ENCODE data around the gene PITRM1.

PITRM1 gene

DNA sequence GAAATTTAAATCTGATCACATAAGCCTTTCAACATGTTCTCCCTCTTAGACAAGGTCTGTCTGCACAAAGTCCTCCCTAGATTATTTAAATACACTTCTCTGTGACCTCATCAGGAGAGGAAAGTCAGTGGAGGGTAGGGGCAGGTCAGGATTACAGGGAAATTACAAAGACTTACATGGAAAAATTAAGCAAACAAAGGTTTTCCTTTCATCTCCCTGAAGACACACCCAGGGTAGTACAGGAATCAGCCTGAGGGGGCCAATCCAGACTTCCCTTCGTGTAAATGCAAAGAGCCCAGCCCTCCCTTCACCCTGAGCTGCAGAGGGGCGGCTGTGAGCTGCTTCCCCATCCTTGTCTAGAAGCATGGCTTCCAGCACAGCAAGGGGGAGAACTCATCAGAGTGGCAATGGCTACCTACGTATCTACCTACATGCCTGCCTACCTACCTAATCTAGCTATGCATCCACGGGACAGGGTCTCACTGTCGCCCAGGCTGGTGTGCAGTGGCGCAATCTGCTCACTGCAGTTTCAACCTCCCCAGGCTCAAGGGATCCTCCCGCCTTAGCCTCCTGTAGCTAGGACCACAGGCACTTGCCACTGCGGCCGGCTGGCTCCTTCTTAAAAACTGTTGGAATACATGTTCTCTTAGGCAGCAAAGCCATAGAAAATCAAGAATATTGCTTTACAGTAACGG lies 33.2 kb downstream of the PITRM1 start:
- DNase-seq (ENCODE audit: low spot score): no peak

DNA sequence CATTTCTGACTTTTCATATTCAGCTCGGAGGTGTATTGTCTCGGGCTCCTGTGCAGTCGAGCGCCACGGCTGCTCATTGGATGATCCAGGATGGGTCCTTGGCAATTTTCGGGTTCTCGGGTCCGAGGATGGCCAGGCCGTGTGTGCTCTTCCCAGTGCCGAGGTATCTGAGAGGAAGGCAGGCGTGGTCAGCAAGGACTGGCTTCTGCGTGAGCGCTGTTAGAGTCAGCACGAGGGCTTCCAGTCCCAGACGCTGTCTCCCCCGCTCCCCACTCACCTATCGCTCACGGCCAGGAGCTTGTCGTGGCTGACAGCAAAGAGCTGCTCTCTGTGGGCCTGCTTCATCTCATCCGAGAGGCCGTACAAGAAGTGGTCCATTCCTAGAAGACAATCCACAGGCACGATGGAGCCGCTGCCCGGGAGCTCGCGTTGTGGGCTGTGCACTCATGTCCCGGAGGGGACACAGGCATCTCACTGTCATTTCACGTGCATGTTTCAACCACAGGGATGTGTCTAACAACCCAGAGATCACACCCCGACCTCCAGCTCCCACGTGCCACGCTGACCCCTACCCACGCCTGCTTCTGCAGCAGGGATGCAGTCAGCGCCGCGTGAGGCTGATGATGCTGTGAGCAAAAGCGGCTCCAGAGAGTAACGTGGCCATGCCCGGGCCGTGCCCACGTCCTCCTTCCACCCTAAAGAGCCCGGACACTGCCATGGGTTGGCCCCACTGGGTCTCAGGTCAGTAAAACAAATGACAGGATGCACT lies 34.4 kb downstream of the PITRM1 start:
- DNase-seq (ENCODE audit: low spot score): no peak

DNA sequence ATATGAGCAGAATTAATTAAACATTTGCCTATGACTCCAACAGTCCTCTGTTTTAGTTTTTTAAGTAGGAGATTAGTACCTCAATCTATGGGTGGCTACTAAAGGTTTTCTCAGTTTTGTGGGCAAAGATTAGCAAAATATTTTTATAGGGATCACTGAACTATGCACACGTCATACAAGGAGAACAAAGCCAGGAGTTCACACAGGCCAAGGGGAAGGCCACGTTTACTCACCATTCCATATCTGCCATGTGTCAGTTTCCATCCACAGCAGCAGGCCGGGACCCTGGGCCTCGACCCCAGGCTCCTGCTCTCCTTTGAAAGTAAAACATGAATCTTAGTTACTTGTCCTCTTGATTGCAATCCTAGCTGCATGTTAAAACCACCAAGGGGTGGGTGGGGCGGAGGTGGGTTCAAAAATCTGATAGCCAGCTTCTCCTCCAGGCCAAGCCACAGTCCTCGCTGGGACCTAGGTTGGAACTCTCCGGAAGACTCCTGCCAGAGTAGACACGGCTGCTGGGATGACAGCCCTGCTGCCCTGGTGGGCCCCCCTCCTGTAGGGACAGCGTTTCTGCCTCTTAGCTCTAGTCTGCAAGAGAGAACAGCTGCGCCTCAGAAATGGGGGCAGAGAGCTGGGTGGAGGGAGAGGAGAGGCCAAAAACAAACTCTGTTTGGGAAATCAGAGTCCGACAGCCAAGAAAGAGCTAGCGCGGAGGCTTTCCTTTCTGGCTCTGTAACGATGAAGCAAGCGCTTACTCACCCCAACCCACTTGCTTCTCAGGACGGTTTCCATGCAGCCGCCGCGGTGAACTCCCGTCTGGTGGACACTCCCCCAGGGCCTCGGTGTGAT lies 35.6 kb downstream of the PITRM1 start:
- DNase-seq (ENCODE audit: low spot score): peak; percentile 77

DNA sequence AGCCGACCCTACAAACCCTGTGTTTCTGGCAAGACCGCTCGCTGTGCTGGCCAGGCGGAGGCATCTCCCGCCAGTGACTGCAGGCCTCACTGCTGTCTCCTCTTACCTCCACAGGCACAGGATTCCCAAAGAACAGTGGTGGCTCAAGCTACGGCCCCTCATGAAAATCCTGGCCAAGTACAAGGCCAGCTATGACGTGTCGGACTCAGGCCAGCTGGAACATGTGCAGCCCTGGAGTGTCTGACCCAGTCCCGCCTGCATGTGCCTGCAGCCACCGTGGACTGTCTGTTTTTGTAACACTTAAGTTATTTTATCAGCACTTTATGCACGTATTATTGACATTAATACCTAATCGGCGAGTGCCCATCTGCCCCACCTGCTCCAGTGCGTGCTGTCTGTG lies 36.2 kb downstream of the PITRM1 start:
- DNase-seq (ENCODE audit: low spot score): peak; percentile 39

- DNase-seq (ENCODE audit: low spot score): no peak
Measured at GRCh38 chr10:3135006-3135405, 37.6 kb downstream of the PITRM1 start.

DNA sequence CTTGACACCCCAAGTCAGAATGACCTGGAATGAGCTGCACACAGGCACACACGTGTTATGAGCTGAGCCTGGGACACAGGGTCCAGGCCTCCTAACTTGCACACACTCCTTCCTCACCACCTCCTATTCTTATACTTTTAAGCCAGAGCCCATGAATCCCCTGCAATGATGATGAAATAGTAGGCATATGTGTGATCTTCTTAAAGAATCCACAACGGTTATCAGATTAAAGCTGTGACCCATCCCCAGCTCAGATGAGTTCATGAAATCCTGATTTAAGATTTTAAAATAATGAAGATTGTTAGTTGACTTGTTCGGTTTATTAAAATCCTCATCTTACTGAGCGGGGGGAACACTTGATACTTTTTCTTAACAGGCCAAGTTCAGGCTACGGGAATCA lies 38.6 kb downstream of the PITRM1 start:
- no peak for DNase-seq (ENCODE audit: low spot score)

DNA sequence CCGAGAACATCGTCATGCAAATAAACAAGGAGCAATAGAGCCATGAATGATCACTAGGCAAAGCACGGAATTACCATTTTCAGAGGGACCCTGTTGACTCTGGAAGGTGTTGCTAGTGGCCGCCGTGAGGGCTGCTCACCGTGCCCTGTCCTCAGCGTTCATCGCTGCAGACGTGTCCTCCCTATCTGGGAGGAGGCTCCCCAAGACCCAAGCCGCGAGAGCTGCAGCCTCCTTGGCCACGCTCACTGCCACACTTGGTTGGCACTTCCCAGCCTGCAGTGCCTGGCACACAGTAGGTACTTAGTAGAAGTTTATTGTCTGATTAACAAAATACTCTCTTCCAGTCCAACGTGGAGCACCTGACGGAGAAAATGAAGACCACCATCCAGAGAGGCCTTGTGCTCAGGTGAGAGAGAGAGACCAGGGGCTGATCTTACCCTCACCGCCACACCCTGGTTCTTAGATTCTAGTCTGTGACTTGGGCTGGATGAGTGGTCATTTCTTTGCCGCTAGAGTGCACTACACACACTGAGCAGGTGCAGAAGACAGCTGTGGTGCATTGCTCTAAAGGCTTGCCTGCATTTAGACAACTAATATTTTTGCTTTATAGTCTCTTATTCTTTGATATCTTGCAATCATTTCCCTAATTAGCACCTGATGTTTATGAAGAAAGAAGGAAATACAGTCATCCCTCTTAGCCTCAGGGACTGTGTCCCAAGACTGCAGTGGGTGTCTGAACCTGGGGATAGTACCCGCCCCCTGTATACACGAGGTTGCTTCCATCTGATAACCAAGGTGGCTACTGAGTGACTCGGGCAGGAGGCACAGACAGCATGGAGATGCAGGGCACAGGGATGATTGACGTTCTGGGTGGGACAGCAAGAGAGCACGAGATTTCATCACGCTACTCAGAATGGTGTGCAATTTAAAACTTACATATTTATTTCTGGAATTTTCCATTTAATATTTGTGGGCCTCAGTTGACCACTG lies 40.3 kb downstream of the PITRM1 start:
- no peak for DNase-seq (ENCODE audit: low spot score)

- no peak for DNase-seq (ENCODE audit: low spot score)
Measured at GRCh38 chr10:3131098-3131497, 41.5 kb downstream of the PITRM1 start.

GRCh38 chr10:3129581-3130340 lies 42.8 kb downstream of the PITRM1 start:
- DNase-seq (ENCODE audit: low spot score): no peak

GRCh38 chr10:3128379-3129130 lies 44.0 kb downstream of the PITRM1 start:
- no peak for DNase-seq (ENCODE audit: low spot score)

- DNase-seq (ENCODE audit: low spot score): no peak
Measured at GRCh38 chr10:3127921-3128320, 44.7 kb downstream of the PITRM1 start.

GRCh38 chr10:3126741-3127346 lies 45.7 kb downstream of the PITRM1 start:
- no peak for DNase-seq (ENCODE audit: low spot score)

- no peak for DNase-seq (ENCODE audit: low spot score)
Measured at GRCh38 chr10:3126249-3126648, 46.3 kb downstream of the PITRM1 start.

DNA sequence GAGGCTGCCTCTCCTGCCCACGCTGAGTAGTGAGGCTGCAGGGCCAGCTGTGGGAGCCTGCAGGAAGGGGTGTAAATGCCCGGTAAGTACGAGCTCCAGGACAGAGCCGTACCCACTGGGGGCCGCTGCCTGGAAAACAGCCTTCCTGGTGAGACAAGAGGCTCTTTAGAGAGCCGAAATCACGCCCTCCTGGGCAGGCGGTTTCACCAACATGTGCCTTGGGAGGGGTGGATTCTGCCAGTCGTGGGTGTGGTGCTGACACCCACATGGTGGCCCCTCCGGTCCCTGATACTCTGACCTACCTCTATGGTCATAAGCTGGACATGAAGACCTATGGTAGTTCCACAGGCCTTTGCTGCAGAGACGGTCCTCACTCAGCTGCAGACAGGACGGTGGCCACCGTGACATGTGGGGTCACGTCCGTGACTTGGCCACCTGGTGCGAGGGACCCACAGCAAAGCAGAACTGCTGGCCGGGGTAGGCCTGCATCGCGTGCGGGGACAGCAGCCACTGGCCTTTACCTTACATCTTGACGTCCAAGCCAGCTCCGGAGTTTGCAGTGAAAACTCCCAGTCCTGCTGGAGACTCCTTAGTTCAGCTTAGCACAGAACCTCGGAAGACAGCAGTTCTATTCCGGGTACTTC lies 46.9 kb downstream of the PITRM1 start:
- no peak for DNase-seq (ENCODE audit: low spot score)

DNA sequence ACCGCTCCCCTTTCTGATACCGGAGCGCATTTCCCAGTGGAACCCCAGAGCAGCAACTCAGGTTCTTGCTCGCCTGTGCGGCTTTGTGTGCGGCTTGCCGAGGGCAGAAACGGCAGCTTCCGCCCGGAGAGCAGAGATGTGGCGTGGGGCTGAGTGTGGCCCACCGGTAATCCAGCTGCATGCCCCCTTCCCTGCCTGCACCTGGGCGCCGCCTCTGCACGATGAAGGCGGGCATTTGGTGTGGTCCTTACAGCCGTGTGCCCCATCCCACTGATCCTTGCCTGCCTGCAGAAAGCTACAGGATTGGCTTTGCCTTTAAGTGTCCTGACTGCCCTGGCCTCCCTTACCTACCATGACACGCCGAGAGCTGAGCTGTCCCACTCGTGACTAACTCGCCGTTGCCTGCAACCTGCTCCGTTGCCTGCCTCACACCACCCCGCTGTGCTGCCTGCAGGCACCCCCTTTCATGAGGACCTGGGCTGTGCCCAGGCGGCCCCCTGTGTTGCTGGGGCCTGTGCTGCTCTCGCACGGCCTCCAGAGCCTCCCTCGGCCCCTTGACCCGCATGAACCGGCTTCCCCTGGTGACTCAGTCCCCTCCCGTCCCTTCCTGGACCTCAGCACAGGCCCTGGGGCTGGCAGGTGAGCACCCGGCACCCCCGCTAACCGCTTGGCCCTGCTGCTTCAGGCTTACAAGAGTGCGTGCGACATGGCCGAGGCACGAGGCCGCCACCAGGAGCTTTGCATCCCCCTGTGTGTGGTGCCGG lies 48.0 kb downstream of the PITRM1 start:
- DNase-seq (ENCODE audit: low spot score): no peak

DNA sequence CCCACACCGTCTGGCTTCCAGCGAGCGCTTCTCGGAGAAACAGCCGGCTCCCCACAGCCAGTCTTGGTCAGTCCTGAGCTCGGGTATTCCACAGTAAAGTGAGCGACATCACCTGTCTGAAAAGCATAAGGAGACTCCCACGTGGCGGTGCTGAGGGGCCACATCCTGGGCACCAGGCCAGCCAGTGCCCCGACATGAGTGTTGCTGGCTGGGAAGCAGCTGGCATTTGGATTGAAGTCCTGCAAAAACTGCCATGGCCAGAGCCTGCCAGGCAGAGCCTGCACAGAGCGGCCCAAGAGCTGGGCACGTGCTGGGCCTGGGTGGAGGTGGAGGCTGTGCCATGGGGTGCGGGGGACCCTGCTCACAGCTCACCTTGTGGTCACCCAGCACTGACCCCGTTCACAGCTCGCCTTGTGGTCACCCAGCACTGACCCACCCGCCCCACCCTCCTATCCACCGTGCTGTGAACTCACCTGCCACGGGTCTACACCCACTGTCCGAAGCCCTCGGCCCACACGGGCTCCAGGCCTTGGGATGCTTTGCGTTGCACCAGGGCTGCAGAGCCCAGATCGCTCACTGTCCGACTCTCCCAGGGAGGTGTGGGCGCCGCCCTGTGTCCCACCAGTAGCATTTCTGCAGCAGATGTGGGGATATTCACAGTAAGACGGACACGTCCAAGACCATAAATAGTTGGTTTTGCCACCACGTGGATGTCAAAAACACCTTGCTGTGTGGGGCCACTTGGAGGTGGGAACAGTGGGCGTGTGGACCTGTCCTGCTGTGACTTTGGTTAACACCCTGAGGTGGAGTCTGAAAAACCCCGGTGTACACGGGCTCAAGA lies 48.8 kb downstream of the PITRM1 start:
- DNase-seq (ENCODE audit: low spot score): no peak

DNA sequence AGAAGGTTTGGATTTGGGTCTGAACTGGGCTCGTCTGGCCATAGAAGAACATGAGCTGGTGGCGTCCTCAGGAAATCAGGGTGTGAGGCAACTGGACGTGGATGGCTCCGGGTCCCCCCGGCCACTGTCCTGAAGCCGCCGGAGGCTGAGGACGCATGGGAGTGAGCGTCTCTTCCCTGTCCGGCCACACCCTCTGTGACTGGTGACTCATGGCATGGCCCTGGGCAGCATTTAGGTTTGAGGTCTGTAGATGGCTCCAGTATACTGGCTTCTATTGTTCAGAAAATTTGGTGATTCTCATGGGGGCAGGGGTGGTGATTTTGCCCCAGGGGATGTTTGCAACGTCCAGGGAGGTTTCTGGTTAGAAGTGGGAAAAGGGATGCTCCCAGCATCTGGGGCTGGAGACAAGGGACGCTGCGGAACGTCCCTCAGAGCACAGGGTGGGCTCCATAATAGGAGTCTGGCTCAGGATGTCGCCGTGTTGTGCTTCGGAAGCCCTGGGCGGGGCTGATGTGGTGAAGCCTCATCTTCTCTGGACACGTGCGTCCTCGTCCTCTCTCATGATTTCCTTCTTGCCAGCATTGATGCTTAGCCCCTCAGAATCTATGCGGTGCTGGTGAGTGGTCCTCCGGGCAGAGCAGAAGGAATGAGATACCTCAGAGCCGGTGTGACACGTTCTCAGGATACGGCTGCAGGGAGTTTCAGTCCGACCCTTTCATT lies 49.9 kb downstream of the PITRM1 start:
- no peak for DNase-seq (ENCODE audit: low spot score)
